Adrenal gland (tissue), 5 donors: ENCODE results near the gene TM2D1.

Source experiments
- CTCF ChIP-seq, 6 experiments: fragments of 450-650 bp in 4 of 6; fragments of 200-600 bp in 2 of 6; sonication (generic) in 1 of 6; IDR thresholded peaks; 1 replicate in 5 of 6; 2 replicates in 1 of 6; pipeline versions ENCODE4 v1.5.1 to v1.8.0; 2016 to 2021; ENCODE audit warnings: antibody characterized with exemption in 6 of 6, mild to moderate bottlenecking in 2 of 6, moderate library complexity in 1 of 6
- POLR2A ChIP-seq, 2 donors: fragments of 450-650 bp; IDR thresholded peaks; one replicate each; pipeline ENCODE4 v1.6.1; 2017; ENCODE audit warnings: antibody characterized with exemption in 2 of 2, mild to moderate bottlenecking in 2 of 2, moderate library complexity in 1 of 2
- donor health status: DM: no; HTN: no; CAD: no.

- no peak for TF ChIP-seq POLR2A (IDR thresholded peaks at IDR 0.05)
- no peak for TF ChIP-seq CTCF (IDR thresholded peaks at IDR 0.05)
These were observed 50.7 kb downstream of the TM2D1 start for GRCh38 chr1:61674221-61674620.
